ENCODE data around the gene P3H3. TPM values are rescaled to one million over a fixed set of nuclear protein-coding genes. Genes with fewer than 3 reads are reported as not detected.

P3H3 gene
- total and polyA plus RNA-seq, 9 of the 15 experiments (the other 6 are each of a cell fraction or from before 2014, with no cell fraction given), result 0.03 to 15.0 (median 4.8) TPM

GRCh38 chr12:6827437-6827911 is 733 bp upstream of the P3H3 start (continued):
- TF ChIP-seq CUX1 (CRISPR knock-in tag; IDR thresholded peaks at IDR 0.05) (no peak), ZNF23 (CRISPR knock-in tag; IDR thresholded peaks at IDR 0.05) (no peak), E2F4 (CRISPR knock-in tag; IDR thresholded peaks at IDR 0.05; ENCODE audit: low read depth) (no peak), MAFF (IDR thresholded peaks at IDR 0.05; ENCODE audit: low read length) (no peak), ZC3H11A (IDR thresholded peaks at IDR 0.05; ENCODE audit: low read depth, low read length) (no peak), MGA (IDR thresholded peaks at IDR 0.05) (peak; percentile 51; the same call in 1 of the 2 replicates), SMAD1 (IDR thresholded peaks at IDR 0.05; ENCODE audit: low read depth, low read length, partially characterized antibody) (no peak), SMARCA4 (IDR thresholded peaks at IDR 0.05) (no peak), ZBTB2 (IDR thresholded peaks at IDR 0.05) (no peak)

Data from K562 (cell line).